RKO (cell line): ENCODE data around the gene HMX1.

ENCODE experiments used
- DNase-seq: peaks from one replicate; pipeline ENCODE4 v3.0.0-alpha.2; 2016; ENCODE audit warnings: low spot score

Gene HMX1

DNA sequence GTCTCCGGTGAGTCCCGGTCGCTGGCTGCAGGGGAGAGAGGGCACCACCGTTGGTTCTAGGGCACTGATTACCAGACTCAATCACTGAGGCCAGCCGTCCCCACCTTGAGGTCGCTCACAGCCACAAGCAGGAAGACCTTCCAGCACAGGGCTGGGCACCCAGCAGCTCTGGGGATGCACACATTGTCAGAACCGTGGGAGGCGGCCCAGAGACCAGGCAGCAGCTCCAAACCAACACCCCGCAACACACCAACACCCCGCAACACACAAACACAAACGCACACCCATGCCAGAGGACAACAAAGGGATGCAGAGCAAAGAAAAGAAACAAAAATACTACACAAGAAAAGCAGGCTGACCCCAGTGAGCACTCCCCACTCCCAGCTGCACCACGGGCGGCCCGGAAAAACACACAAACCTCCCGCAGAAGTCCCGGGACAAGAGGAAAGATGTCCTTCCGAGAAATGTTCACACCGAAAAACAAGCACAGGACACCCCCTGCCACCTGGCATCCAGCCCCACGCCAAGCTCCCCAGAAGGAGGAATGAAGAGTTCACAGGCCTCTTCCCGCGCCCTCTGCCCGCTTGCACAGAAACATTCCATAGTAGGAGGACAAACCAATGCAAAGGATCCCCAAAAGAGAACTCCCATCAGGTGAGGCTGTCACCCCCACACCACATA is 3.2 kb downstream of the HMX1 start:
- no peak for DNase-seq

- no peak for DNase-seq
These were observed 3.9 kb downstream of the HMX1 start for GRCh38 chr4:8867624-8868320.

DNA sequence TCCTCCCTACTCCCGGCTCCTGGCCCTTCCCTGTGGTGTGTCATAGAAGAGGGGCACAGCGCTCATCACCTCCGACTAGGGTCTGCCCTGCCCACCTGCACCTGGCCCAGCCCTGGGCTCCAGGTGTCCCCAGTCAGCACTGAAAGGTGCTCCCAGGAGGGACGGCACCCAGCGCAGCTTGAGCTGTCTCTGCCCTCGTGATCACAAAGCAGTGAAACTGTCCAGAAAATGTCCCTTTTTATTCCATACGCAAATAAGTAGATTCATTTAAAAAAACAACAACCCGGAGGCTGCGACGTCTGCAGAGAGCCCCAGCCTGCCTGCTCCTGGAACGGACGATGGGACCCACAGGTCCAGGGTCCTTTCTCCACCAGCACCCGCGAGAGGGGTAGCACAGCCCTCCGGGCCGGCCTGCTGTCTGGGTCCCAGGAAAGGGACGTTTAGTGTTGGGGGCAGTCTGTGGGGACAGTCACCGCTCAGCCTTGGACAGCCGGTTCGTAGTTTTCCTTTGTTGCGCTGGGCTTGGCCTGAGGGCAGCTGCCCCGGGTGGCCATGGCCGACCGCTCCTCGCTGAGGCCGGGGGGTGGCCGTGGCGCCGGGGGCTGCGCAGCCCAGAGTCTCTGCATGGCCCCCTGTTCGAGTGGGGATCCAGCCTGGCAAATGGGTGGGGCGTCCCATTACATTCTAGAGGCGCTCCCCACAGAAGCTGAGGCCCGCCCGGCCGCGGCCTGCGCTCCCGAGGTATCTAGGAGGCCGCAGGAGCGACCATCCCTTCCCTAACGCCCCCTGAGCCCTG is 4.6 kb downstream of the HMX1 start:
- DNase-seq = no peak

GRCh38 chr4:8866421-8866820 is 5.2 kb downstream of the HMX1 start:
- DNase-seq = no peak

DNA sequence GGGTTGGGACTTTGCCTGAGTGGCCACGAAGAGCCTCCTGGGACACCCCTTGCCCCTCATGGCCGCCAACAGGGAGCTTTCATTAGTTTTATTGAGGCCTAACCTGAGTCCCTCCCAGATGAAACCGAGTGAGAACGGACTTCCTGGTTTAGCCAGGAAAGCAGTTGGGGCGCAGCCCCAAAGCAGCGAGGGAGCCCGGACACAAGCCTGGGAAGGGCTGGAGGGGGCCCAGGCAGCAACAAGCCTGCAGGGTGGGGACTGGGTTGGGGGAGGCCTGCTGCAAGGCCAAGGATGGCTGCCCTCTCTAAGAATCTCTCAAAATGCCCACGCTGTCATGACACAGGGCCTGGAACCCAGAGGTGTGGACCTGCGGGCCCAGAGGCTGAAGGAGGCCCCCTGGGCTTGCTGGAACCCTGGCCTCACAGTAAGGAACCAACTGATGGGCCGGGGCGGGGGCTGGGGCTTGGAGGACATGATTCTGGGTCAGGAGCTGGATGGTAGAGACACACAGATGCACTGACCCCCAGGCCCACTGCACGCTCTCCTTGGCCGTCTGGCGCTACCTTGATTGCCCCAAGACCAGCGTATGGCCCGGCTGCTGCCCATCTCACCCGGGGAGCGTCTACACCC is 5.8 kb downstream of the HMX1 start:
- DNase-seq = no peak

GRCh38 chr4:8864912-8865680 is 6.5 kb downstream of the HMX1 start:
- no peak for DNase-seq

DNA sequence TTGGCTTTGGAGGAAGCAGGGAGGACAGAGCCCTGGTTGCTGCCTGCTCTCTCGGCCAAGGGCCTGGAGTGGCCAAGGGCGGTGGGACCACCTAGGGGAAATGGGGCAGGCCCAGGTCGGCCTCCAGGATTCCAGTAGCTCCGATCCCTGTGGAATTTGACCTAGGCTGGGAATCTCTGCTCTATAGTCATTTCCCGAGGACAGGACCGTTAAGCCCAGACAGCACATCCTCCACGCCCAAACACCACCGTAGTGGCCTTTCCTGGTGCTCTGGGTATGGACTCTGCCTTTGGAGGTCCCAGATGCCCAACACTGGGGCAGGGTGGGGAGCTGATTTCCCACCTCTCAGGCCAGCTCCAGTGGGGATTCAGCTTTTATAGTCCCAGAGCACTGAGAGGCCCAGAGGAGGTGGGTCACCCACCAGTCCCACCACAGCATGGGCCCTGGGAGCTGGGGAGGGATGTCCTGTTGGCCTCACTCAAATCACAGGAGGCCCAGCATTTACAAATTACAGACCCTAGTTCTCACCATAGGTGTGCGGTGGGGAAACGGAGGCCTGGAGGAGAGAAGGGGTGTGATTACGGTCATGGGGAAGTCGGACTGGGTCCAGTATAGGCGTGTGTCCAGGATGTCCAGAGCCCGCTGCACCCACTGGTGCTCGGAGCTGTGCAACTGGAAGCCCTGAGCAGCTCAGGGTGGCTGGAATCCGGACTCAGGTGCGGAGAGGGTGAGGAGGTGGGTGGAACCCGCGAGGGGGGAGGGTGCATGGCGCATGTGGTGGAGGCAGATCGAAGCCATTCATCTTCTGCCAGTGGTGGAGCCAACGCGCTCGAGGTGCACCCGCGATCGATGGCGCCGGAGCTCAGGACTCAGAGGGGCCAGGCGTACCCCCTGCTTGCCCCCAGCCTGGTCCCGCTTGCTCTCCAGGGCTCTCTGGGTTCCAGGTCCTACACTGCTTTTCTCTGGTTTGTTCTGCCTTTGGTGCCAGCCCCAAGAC is 7.7 kb downstream of the HMX1 start:
- DNase-seq = no peak

DNA sequence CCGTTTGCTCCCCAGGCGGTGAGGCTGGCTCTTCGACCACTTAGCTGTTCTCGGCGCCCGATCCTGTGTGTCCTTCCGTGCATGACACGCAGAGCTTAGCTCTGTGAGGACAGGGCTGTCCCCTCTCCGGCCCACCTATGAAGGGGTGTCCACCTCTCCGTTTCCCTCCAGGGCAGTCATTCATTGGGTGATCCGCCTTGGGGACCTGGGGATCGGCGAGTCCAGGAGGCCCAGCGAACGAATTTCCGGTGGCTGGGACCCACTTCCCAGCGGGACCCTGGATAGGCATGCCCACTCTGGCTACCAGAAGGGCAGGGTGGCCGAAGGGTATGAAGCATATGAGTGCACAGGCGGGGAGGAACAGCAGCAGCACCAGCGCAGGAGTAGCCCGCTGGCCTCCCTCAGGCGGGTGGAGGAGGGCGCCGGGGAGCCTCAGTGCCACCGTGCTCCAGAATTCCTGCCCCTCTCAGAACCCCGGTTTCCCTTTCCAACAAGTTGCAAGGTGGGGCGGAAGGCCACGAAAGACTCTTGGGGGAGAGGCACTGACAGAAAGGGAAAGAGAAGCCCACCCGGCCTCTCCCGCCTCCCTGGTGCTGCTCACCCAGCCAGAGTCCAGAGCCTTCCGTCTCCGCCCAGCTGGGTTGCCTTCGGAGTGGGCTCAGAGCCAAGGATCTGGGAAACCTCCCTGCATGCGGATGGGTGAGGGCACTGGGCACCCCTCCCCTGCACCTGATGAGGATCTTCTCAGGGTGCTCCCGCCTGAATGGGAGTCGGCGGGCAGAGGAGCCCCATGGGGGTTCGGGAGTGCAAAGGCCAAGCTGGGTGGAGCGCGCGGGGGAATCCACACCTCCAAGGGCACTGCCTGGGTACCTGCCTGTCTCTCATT is 8.6 kb downstream of the HMX1 start:
- no peak for DNase-seq

DNA sequence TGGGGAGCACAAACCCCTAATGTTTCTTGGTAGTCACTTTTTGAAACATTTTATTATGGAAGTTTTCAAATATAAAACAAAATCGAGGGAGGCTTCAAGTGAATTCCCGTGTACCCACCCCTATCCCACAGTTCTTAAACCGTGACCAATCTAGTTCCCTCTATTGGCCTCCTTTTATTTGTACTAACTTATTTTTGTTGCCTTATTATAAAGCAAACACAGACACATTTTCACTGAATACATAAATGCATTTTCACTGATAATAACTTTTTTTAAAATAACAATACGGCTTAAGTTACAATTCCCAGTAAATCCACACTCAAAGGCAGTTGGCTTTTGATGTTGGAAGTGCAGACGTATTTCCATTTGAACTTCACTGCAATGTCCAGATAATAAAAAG is 9.3 kb downstream of the HMX1 start:
- no peak for DNase-seq

DNA sequence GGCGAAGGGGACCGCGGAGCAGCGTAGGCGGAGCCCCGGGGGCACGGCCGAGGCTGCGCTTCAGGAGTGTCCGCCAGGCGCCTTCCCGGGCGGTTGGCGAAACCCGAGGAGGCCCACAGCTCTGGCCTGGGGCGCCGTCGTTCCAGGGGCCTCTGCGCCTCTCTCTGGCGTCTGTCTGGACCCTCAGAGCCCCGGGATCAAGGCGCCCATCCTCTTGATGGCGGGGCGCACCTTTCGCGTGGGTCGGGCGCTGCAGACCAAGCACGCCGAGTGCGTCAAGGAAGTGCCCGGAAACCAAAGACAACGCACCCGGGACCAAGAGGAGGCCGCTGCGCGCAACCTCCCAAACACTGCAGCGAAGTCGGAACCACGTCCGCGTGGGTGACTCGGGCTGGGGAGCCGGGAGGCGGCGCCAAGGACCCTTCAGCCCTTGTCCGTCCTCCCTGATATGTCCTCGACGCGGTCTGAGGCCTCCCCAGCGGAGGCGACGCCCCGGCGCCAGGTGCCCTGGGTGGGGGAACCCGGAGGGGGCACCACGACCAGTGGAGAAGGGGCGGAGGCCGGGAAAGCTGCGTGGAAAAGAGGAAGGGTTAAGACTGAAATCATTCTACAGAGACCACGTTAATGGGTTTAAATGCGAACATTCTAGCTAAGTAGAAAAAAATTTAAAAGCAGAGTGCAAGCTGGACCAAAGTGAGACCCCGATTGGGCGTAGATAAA is 9.9 kb downstream of the HMX1 start:
- no peak for DNase-seq

GRCh38 chr4:8860892-8861575 is 10.6 kb downstream of the HMX1 start:
- DNase-seq = no peak

- no peak for DNase-seq
These were observed 11.3 kb downstream of the HMX1 start for GRCh38 chr4:8860096-8860891.

- no peak for DNase-seq
These were observed 12.0 kb downstream of the HMX1 start for GRCh38 chr4:8859550-8860095.

DNA sequence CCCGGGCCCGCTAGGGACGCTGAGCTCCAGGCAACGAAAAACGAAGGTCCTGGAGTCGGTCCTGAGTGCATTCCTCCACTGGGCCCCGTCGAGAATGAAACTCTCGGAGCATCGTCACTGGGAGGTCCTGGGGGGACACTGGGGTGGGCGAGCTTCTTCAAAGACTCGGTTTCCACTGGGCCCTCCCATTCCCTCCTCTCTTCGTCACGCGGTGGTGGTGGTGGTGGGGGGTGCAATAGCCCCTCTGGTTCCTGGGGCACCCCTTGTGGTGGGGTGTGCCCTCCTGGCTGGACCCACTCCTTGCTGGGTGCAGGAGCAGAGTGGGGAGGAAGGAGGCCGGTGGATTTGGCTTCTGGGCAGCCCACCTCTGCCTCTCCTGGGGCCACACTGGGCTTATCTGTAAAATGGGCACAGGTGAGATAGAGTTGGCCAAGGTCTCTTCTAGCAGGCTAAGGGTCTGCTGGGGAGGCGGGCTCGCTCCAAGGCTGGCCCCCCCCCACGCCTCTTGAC is 12.9 kb downstream of the HMX1 start:
- DNase-seq = no peak

DNA sequence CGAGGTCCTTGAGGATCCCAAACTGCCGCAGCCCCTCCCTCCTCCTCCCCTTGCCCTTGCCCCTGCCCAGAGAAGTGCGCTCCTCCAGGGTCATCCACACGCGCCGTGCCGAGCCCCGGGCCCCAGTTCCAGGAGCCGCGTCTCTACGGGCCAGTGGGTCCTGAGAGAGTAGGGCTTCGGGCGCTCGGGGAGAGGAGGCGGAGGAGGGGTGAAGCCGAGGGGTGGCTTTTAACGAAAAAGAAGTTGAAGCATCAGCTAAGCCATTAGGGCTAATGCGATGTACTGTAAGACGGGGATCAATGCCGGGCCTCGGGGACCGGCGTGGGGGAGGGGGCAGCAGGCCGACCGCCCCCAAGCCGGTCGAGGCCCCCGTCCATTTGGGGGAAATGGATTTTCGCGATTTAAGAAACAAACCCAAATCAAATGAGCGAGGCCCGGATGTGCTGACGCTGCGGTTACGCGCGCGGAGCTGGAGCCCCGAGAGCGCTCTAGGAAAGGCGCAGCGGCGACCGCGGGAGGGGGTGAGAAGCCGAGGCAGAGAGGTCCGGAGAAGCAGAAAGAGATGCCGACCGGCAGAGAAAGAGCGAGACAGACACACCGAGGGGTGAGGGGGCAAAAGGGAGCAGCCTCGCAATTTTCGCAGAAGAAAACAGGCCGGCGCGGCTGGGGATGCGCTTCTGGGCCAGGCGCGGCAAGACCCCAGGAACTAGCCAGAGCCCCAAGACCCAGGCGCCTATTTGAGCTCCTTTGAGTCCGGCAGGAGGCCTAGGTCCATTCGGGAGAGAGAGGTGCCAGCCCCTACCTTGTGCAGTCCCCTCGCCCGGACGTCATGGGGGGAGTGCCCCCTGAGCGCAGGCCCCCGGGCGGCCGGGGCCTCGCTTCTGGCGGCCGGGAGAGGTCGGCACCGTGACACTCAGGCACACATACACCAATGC is 13.6 kb downstream of the HMX1 start:
- DNase-seq = no peak
